ENCODE results near the gene TFCP2L1. TPM values are rescaled to one million over a fixed set of nuclear protein-coding genes. Genes with fewer than 3 reads are reported as not detected.
"Not testable (repeated sequence)": the region's sequence is repeated elsewhere in the genome, so short reads cannot be mapped to it uniquely, and the experiment has no call there.

The TFCP2L1 gene
- total and polyA plus RNA-seq, 8 donors = 2.0 to 7.7 (median 4.5) TPM

GRCh38 chr2:121303531-121304263, 18.7 kb upstream of the TFCP2L1 start:
- ATAC-seq = peak in 1 of 4 donors; percentile 11
- no peak overlapping the region for H3K4me3 ChIP-seq
- TF ChIP-seq CTCF (IDR thresholded peaks at IDR 0.05) = no peak
- no peaks in the 10 kb centered on the region for H3K4me1 ChIP-seq
- intact Hi-C loops (cut with DNase I) = no loop called here
- no peaks in the 10 kb centered on the region for H3K36me3 ChIP-seq
- no peak overlapping the region for H3K27ac ChIP-seq
- no peak for FAIRE-seq
- H3K27me3 ChIP-seq = peaks cover 0 to 9% (median 2%) of the 10 kb centered on the region in 4 donors
- DNase-seq = no peak
- H3K9me3 ChIP-seq = no peaks in the 10 kb centered on the region
- 21 to 23% methylated on average over 2 of the region's 2 CpGs for WGBS, 2 donors

- H3K4me3 ChIP-seq; H3K27me3 ChIP-seq; H3K36me3 ChIP-seq; H3K9me3 ChIP-seq; H3K4me1 ChIP-seq; intact Hi-C loops (cut with DNase I); FAIRE-seq; DNase-seq; ATAC-seq; H3K27ac ChIP-seq: not testable (repeated sequence)
Measured at GRCh38 chr2:121301190-121301589, 16.2 kb upstream of the TFCP2L1 start.

GRCh38 chr2:121298476-121298875, 13.5 kb upstream of the TFCP2L1 start:
- H3K4me3 ChIP-seq = no peak overlapping the region
- no peak for TF ChIP-seq CTCF (IDR thresholded peaks at IDR 0.05)
- no peaks in the 10 kb centered on the region for H3K9me3 ChIP-seq
- ATAC-seq (no peak), DNase-seq (no peak), FAIRE-seq (no peak)
- intact Hi-C loops (cut with DNase I) = no loop called here
- peaks cover 0 to 3% (median 0%) of the 10 kb centered on the region in 3 donors for H3K4me1 ChIP-seq
- no peak overlapping the region for H3K27ac ChIP-seq
- peaks cover 0 to 3% (median 0%) of the 10 kb centered on the region in 4 donors for H3K27me3 ChIP-seq
- 89 to 93% methylated on average over 12 of the region's 12 CpGs for WGBS, 2 donors
- H3K36me3 ChIP-seq = no peaks in the 10 kb centered on the region

GRCh38 chr2:121297866-121298265, 12.9 kb upstream of the TFCP2L1 start:
- H3K4me3 ChIP-seq; intact Hi-C loops (cut with DNase I); FAIRE-seq; H3K27me3 ChIP-seq; H3K9me3 ChIP-seq; H3K4me1 ChIP-seq; H3K36me3 ChIP-seq; DNase-seq; H3K27ac ChIP-seq; ATAC-seq: not testable (repeated sequence)
- WGBS, 2 donors = 71 to 80% methylated on average over 5 of the region's 5 CpGs

GRCh38 chr2:121297217-121297830, 12.3 kb upstream of the TFCP2L1 start:
- Histone ChIP-seq H3K4me1 (peaks cover 0 to 7% (median 0%) of the 10 kb centered on the region in 3 donors), H3K27me3 (peaks cover 0 to 3% (median 0%) of the 10 kb centered on the region in 4 donors), H3K4me3 (no peak overlapping the region), H3K27ac (no peak overlapping the region), H3K9me3 (no peaks in the 10 kb centered on the region), H3K36me3 (no peaks in the 10 kb centered on the region)
- no peak for FAIRE-seq
- WGBS, 2 donors = 39 to 46% methylated on average over 9 of the region's 9 CpGs
- peak; percentile 40 to 68 (median 52) for TF ChIP-seq CTCF (IDR thresholded peaks at IDR 0.05)
- intact Hi-C loops (cut with DNase I) = no loop called here
- peak in 1 of 6 donors; percentile 49 for DNase-seq
- ATAC-seq = peak; percentile 53 to 83 (median 82)

All from pancreas (tissue), 10 donors.